Suprapubic skin (tissue), 4 donors: ENCODE measurements around the gene TCF12. TPM values are rescaled to one million over a fixed set of nuclear protein-coding genes. Genes with fewer than 3 reads are reported as not detected.

ENCODE experiments used
- DNase-seq, 2 donors: peaks; one replicate each; pipeline ENCODE4 v3.0.0-alpha.2; 2019; ENCODE audit warnings: low spot score in 2 of 2
- H3K27ac ChIP-seq: fragments of 200-600 bp; sonication (generic); one replicate; pipeline ENCODE4 v1.5.1; 2019
- H3K27me3 ChIP-seq: fragments of 200-600 bp; sonication (generic); one replicate; pipeline ENCODE4 v1.5.1; 2019
- H3K36me3 ChIP-seq: fragments of 200-600 bp; sonication (generic); one replicate; pipeline ENCODE4 v1.5.1; 2019
- H3K4me1 ChIP-seq: fragments of 200-600 bp; sonication (generic); one replicate; pipeline ENCODE4 v1.5.1; 2019
- H3K4me3 ChIP-seq: fragments of 200-600 bp; sonication (generic); one replicate; pipeline ENCODE4 v1.5.1; 2019; ENCODE audit warnings: mild to moderate bottlenecking
- H3K9me3 ChIP-seq: fragments of 200-600 bp; sonication (generic); one replicate; pipeline ENCODE4 v1.5.1; 2019
- EP300 ChIP-seq: sonication (generic); formaldehyde crosslinking; IDR thresholded peaks from one replicate; pipeline ENCODE4 v1.6.1; 2017; ENCODE audit warnings: antibody characterized with exemption
- POLR2A ChIP-seq, 2 donors: fragments of 450-650 bp; IDR thresholded peaks; one replicate each; pipeline ENCODE4 v1.6.1; 2017; ENCODE audit warnings: antibody characterized with exemption in 2 of 2, mild to moderate bottlenecking in 2 of 2, moderate library complexity in 2 of 2
- POLR2AphosphoS5 ChIP-seq, 3 donors: sonication (generic); formaldehyde crosslinking; IDR thresholded peaks; one replicate each; pipeline ENCODE4 v1.6.1; 2017; ENCODE audit warnings: antibody characterized with exemption in 3 of 3
- WGBS: methylation state at CpG from one replicate; pipeline ENCODE4 v1.1.5; 2018; 5-methylcytosine and 5-hydroxymethylcytosine counted together
- total RNA-seq, 4 donors: library from RNA; depleted of rRNA; stranded (reverse); fragments of >200 nt; gene quantifications; one replicate each; pipeline ENCODE4 v1.1.0, GENCODE V29; 2016
- TF ChIP-seq, protein P1 (sequence below), 2 donors: fragments of 200-600 bp in 1 of 2; fragments of 450-650 bp in 1 of 2; sonication (generic) in 1 of 2; IDR thresholded peaks; one replicate each; pipeline ENCODE4 v1.5.1; 2016 to 2019; ENCODE audit warnings: antibody characterized with exemption in 2 of 2, mild to moderate bottlenecking in 1 of 2, moderate library complexity in 1 of 2

TCF12 gene
- total RNA-seq, 4 donors from 2014 or later = 91.3 to 118 (median 105) TPM

GRCh38 chr15:56987286-56987685, 68.8 kb downstream of the TCF12 start:
- Histone ChIP-seq H3K27me3 (no peaks in the 10 kb centered on the region), H3K4me3 (no peak overlapping the region), H3K9me3 (no peaks in the 10 kb centered on the region), H3K4me1 (peaks cover 41% of the 10 kb centered on the region), H3K27ac (no peak overlapping the region), H3K36me3 (no peaks in the 10 kb centered on the region)
- DNase-seq = no peak
- WGBS = 82% methylated on average over 3 of the region's 3 CpGs
- TF ChIP-seq, protein P1, sequence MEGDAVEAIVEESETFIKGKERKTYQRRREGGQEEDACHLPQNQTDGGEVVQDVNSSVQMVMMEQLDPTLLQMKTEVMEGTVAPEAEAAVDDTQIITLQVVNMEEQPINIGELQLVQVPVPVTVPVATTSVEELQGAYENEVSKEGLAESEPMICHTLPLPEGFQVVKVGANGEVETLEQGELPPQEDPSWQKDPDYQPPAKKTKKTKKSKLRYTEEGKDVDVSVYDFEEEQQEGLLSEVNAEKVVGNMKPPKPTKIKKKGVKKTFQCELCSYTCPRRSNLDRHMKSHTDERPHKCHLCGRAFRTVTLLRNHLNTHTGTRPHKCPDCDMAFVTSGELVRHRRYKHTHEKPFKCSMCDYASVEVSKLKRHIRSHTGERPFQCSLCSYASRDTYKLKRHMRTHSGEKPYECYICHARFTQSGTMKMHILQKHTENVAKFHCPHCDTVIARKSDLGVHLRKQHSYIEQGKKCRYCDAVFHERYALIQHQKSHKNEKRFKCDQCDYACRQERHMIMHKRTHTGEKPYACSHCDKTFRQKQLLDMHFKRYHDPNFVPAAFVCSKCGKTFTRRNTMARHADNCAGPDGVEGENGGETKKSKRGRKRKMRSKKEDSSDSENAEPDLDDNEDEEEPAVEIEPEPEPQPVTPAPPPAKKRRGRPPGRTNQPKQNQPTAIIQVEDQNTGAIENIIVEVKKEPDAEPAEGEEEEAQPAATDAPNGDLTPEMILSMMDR (IDR thresholded peaks at IDR 0.05) = no peak
- TF ChIP-seq EP300 = no peak
- no peak for TF ChIP-seq POLR2A (IDR thresholded peaks at IDR 0.05)
- TF ChIP-seq POLR2AphosphoS5 (IDR thresholded peaks at IDR 0.05) = no peak

DNA sequence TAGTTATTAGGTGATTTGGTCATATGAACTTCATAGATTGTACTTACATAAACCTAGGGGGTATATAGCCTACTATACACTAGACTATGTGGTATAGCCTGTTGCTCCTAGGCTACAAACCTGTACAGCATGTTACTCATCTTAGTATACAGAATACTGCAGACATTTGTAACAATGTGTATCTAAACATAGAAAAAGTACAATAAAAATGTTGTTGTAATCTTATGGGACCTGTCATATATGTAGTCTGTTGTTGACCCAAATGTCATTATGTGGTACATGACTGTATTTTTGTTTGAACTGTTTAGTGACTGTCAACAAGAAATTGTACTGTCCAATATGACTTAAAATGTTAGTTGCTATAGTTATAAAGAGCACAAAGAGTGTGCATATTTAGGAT, 69.8 kb downstream of the TCF12 start:
- H3K4me3 ChIP-seq = no peak overlapping the region
- no peaks in the 10 kb centered on the region for H3K36me3 ChIP-seq
- TF ChIP-seq, protein P1 (IDR thresholded peaks at IDR 0.05) = no peak
- TF ChIP-seq POLR2AphosphoS5 (IDR thresholded peaks at IDR 0.05) (no peak), EP300 (no peak), POLR2A (IDR thresholded peaks at IDR 0.05) (no peak)
- H3K27me3 ChIP-seq = no peaks in the 10 kb centered on the region
- peaks cover 41% of the 10 kb centered on the region for H3K4me1 ChIP-seq
- DNase-seq = no peak
- no peak overlapping the region for H3K27ac ChIP-seq
- no peaks in the 10 kb centered on the region for H3K9me3 ChIP-seq

GRCh38 chr15:56989411-56989924, 71.0 kb downstream of the TCF12 start:
- 71% methylated on average over 1 of the region's 1 CpG for WGBS
- peaks cover 37% of the 10 kb centered on the region for H3K4me1 ChIP-seq
- H3K27me3 ChIP-seq = no peaks in the 10 kb centered on the region
- H3K27ac ChIP-seq = no peak overlapping the region
- no peaks in the 10 kb centered on the region for H3K36me3 ChIP-seq
- H3K4me3 ChIP-seq = no peak overlapping the region
- no peak for DNase-seq
- H3K9me3 ChIP-seq = no peaks in the 10 kb centered on the region
- TF ChIP-seq POLR2A (IDR thresholded peaks at IDR 0.05) = no peak
- no peak for TF ChIP-seq POLR2AphosphoS5 (IDR thresholded peaks at IDR 0.05)
- TF ChIP-seq, protein P1 (IDR thresholded peaks at IDR 0.05) = no peak
- TF ChIP-seq EP300 = no peak

DNA sequence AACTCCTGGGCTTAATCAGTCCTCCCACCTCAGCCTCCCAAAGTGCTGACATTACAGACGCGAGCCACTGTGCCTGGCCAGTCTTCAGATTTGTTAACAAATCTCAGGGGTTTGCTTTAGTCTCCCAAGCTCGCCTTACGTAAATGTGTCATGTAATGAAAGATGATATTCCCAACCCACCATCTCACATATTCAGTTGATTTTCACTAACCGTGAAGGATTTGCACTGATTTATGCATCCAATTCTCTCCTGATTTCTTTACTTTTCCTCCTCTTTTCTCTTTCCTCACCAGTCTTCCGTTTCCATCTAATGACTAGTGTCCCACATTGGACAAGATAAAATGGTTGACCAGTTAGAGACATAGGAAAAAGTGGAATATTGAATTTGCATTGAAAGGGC, 72.6 kb downstream of the TCF12 start:
- no peak for DNase-seq
- WGBS = 97% methylated on average over 6 of the region's 6 CpGs
- H3K27ac ChIP-seq = no peak overlapping the region
- TF ChIP-seq POLR2A (IDR thresholded peaks at IDR 0.05) = no peak
- H3K9me3 ChIP-seq = no peaks in the 10 kb centered on the region
- H3K36me3 ChIP-seq = no peaks in the 10 kb centered on the region
- peaks cover 23% of the 10 kb centered on the region for H3K4me1 ChIP-seq
- no peaks in the 10 kb centered on the region for H3K27me3 ChIP-seq
- no peak overlapping the region for H3K4me3 ChIP-seq

GRCh38 chr15:56992725-56993124, 74.3 kb downstream of the TCF12 start:
- no peaks in the 10 kb centered on the region for H3K36me3 ChIP-seq
- TF ChIP-seq EP300 (no peak), POLR2AphosphoS5 (IDR thresholded peaks at IDR 0.05) (no peak)
- TF ChIP-seq, protein P1 (IDR thresholded peaks at IDR 0.05) = no peak
- peaks cover 14% of the 10 kb centered on the region for H3K4me1 ChIP-seq
- no peak overlapping the region for H3K4me3 ChIP-seq
- H3K27ac ChIP-seq = no peak overlapping the region
- DNase-seq = no peak
- WGBS = 86% methylated on average over 3 of the region's 3 CpGs
- no peaks in the 10 kb centered on the region for H3K27me3 ChIP-seq
- H3K9me3 ChIP-seq = no peaks in the 10 kb centered on the region

DNA sequence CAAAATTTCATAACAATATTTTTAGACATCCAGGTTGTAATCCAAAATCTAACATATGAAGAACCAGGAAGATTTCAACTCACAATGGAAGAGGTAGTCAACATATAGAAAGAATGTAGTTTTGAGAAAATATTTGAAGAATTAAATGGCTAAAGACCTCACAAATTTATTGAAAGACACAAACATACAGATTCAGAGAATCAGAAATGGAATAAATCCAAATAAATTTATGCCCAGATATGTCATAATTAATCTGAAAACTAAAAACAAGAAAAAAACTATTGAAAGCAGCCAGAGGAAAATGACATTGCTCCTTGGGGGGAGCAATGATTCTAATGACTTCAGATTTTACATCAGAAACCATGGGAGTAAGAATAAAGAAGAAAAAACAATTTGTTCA, 75.8 kb downstream of the TCF12 start:
- no peak overlapping the region for H3K4me3 ChIP-seq
- no peak for DNase-seq
- H3K36me3 ChIP-seq = no peaks in the 10 kb centered on the region
- TF ChIP-seq, protein P1 (IDR thresholded peaks at IDR 0.05) = no peak
- no peak for TF ChIP-seq EP300
- no peak for TF ChIP-seq POLR2AphosphoS5 (IDR thresholded peaks at IDR 0.05)
- no peak for TF ChIP-seq POLR2A (IDR thresholded peaks at IDR 0.05)
- H3K27ac ChIP-seq = no peak overlapping the region
- no peaks in the 10 kb centered on the region for H3K9me3 ChIP-seq
- H3K27me3 ChIP-seq = no peaks in the 10 kb centered on the region
- peaks cover 5% of the 10 kb centered on the region for H3K4me1 ChIP-seq
